Stimulated activated CD4-positive, alpha-beta T cell treated with anti-CD3 and anti-CD28 coated beads, Interleukin-4, amount 100 ng/mL, for 4 hours (primary cell): ENCODE data around the gene CFP.
"Not testable (repeated sequence)": the region's sequence is repeated elsewhere in the genome, so short reads cannot be mapped to it uniquely, and the experiment has no call there.

Source experiments
- DNase-seq, 2 experiments: peaks; one replicate each; pipeline ENCODE4 v3.0.0-alpha.2; 2020

Gene CFP

DNA sequence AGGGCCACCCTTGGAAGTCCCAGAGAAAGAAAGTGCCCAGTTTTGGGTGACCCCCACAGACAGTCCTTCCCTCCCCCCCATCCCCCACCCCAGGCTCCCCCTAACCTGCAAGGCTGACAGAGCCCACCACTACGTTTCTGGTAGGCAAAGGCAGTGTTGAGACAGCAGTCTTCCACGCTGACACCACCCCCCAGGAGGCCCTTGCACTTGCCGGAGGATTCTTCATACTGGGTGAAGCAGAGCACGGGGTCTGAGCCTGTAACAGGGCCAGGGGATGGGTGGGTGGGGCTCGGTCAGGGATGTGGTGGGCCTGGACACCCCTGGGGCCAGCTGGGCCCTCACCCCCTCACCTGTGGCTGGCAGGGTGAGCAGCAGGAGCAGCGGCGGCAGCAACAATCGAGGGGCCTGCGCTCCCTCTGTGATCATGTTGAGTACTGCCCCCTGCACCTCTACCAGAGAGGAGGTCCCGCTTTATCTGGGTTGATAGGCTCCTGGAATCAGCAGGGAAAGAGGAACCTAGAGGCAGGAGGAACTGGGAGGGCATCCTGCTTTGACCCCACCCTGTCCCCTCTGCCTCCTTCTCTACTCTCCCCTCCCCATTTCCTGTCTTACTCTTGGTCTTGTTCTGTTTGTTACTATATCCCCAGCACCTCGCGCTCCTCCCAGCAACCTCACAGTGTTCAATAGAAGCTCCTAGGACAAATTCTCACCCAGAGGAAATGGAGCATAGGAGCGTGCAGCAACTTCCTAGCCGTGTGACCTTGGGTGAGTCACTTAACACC, at the start of gene CFP:
Gene CFP (minus strand): TSS at position 512 of the 782 bp plus-strand sequence. CDS start 86 bp downstream, at position 426.
- DNase-seq = no peak

DNA sequence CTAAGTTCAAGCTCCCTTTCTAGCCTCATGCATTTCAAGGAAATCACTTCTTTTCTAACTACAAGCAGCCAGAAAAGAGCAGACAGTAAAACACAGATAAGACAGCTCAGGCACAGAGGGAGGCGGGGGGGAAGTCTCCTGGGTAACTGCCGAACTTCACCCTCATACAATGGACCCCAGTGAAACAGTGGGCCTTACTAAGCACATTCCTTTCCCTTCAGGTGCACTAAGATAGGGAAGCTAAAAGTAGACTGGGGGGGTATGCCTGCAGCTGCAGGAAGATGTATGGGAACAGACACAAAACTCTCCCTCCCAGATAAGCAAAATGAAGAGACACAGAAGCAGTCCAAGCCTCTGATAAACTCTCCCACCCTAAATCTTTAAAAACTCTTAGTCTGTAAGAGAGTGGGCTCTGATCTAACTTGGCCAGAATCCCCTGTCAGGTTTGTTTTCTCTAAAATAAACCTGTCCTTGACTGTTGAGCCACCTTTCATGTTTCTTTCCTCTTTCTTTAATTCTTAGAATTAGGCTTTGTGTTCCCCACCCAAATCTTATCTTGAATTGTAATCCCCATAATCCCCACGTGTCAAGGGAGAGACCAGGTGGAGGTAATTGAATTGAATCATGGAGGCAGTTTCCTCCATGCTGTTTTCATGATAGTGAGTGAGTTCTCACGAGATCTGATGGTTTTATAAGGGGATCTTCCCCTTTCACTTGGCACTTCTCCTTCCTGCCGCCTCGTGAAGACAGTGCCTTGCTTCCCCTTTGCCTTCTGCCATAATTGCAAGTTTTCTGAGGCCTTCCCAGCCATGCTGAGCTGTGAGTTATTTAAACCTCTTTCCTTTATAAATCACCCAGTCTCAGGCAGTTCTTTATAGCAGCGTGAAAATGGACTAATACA, 46.5 kb upstream of the CFP start:
- not testable (repeated sequence) for DNase-seq

DNA sequence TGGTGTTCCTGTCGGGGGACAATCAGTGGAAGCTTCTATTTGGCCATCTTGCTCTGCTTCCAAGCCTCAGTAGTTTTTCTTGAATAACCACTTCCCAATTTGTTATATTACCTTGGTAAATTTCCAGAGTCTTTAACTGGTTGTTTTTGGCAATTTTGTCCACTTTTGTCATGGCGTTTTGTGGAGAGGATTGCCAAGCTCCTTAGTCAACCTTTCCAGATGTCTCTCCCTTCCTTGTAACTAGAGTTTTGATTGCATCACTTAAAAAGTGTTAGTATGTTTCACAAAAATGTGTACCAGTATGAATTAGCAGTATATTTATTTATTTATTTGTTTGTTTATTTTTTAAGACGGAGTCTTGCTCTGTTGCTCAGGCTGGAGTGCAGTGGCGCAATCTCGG, 45.0 kb upstream of the CFP start:
- no peak for DNase-seq

DNA sequence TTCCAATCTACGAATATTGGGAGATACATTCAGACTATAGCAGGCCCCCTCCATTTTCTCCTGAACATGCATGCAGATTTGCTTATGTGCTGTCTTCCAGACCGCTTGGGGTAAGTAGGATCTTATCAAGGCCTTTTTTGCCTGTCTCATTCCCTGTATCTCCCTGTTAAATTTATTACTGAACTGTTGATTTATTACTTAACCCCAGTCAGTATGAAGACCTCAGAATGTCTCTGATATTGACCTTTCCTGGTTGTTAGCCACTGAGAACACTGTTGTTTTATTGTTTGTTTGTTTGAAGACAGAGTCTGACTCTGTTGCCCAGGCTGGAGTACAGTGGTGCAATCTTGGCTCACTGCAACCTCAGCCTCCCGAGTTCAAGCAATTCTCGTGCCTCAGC, 36.1 kb upstream of the CFP start:
- not testable (repeated sequence) for DNase-seq

DNA sequence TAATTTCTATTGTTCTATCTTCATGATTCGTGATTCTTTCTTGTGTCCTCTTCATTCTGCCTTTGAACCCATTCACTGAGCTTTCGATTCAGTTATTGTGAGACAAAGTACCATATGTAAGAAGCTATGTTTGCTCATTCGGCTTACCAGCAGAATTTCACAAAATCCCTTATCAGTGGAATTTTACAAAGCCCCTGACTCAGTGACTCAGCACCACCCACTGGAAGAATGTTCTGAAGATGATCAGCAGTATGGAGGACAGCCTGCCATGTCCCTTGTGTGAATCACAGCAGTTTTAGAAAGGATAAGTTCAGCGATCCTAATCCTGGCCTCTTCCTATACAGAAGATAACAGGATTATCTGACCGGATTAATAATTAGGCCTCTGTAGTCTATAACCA, 35.0 kb upstream of the CFP start:
- DNase-seq = no peak

DNA sequence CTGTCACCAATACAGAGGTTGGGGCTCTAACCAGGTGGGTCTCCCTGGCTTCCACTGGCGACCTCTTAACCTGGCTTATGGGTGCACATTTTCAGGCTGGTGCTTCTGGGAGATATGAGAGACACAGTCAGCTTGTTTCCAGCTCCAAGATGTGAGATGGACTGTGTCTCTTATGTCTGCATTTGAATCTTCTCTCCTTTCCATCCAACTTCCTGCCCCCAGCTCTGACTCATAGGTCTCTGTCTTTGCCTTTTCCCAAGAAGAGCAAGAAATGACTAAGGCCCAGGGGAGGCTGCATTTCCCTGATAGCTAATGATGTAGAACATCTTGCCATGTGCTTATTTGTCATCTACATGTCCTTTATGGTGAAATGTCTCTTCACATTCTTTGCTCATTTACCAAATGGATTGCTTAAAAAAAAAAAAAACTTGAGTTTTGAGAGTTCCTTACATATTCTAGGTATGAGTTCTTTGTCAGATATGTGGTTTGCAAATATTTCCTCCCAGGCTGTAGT, 32.5 kb upstream of the CFP start:
- DNase-seq = peak; percentile 21 to 49

DNA sequence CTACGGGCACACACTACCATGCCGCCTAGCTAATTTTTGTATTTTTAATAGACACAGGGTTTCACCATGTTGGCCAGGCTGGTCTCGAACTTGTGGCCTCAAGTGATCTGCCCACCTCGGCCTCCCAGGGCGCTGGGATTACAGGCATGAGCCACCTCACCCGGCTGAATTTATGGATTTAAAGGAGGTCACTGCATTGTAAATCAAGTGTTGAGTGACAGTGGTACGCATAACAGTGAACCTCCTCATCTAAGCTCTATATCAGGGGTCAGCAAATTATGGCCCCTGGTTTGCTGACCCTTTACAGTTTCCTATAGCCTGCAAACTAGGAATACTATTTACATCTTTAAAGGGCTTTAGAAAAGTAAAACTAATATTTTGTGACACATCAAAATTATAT, 31.8 kb upstream of the CFP start:
- no peak for DNase-seq

DNA sequence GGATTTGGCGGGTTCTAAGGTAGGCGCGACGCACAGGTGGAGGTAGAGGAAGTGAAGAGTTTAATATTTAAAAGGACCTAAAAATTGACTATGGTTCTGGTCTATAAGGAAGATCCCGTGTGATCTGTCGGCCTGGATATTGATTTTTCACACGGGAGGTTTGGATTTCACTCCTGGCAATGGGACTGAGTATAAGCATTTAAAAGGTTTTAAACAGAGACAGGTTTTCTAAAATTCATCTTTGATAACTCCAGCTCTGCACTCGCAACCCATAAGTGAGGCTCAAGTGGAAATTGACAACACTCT, 29.6 kb upstream of the CFP start:
- DNase-seq = no peak

DNA sequence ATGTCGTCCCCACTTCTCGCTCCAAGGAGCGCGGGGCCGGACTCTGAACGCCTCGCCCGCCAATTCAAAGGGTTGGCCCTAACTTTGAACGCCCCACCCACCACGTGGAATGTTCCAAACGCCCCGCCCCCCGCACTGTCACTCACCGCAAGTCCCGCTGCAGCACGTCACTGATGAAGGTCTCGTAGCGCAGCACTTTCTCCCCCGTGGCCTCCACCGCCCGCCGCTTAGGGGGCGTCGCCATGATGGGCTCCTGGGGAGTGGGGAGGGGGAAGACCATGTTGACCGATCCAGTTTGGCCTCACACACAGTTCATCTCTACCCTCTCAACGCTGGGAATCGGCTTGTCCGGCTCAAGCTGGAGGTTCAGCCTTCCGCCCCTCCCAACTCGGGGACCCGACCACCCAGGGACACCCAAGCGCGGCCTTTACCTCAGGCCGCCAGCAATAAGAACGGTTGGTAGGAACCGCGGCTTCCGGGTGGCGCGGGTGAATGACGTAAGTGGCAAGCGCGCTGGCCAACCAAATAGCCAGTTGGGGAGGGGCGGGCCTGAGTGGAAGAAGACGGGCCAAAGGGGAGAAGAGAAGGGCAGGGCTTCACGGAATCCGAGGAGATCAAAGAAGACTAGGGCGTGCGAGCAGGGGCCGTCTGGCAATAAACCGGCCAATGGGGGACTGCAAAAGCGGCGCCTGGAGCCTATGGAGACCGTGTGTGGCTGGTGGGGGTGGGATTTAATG, 29.1 kb upstream of the CFP start, which contains the start of gene UXT:
Gene UXT (minus strand): TSS at position 497 of the 737 bp plus-strand sequence. CDS start 253 bp downstream, at position 244.
- peak; percentile 85 to 89 for DNase-seq

DNA sequence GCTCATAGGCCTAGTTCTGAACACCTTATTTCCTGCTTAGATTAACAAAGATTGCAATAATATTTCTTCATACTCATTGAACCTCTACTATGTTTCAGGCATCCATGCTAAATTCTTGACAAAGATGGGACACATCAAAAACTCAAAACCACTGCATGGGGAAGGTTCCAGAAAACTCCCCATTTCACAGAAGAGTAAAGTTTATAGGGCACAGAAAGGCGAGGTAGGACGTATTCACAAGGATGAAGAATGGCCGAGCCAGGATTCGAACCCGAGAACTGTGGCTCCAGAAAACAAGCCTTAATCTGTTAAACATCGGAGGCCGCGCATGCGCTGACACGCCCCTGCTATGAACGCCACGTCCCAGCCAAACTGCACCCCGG, 28.6 kb upstream of the CFP start:
- no peak for DNase-seq

DNA sequence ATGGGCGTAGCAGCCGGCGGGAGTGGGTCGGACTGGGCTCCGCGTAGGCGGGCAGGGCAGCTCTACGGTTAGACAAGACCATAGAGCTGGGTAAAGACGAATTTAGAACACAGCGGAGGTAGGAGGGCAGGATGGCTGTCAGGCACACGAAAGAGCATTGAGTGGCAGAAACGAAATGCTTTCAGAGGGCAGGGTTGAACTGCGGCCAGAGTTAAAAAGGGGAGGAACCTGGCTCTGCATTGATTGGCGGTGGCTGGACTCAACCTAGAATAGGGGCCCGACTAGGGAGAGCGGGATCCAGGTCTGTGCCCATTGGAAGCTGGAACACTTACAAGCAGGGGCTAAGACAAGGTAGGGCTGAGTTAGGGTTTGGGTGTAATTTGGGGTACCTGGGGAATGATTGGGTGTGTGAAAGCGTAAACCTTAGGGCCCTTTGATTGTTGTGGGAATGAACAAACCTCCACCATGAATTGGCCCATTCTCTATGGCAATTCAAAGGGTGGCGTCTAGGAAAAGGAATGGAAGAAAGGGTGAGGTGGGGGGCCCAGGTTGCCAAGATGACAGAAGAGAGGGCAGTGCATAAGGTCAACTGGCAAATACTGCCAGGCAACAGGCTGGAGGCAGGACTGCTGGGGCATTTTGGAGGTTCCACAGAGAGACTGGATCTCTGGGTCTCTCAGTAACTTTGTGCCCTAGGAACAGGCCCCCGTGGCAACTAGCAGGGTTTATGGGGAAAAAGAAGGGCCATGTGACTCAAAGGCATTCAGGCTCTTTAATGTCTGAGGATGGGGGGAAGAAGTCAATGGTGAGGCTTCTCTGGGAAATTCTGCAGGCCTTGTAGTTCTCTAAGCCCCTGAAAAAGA, 21.5 kb upstream of the CFP start:
- no peak for DNase-seq

DNA sequence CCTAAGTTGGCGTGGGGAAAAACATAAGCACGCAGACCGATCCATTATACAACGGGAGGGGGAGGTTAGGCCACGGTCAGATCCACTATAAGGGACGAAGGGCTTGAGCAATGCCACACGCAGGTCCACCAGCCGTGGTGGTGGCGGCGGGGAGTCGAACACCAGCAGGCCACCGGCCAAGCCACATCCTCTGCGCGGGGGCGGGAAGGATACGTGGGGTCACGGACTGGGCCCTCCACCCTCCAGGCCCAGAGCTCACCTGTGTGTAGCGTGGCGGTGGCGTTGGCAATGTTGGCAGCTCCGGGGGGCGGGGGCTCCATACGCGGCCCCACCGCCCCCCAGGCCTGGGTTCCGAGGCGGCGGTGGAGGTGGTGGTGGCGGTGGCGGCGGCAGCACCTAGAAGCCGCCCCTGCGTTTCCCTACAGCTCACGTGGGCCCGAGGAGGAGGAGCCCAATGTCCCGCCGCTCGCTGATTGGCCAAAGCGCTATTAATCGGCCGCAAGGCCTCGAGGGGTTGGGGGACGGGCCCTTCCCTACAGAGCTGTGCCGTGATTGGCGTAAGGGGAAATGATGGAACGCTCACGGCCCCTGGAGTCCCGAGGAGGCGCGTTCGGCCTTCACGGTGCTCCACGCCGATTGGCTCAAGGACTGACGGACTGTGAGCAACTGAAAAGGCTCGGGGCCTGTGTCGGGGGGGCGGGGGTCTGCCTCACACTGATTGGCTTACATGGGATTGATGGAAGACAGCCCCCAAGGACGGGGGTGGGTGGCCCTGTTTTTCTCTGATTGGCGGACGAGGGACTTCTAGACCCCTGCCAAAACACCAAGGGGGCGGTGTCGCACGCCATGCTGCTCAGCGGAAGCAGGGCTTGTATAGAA, 20.7 kb upstream of the CFP start, which contains the start of gene ELK1:
Gene ELK1 (minus strand): TSS at position 400 of the 879 bp plus-strand sequence. CDS start 9,122 bp downstream, outside the sequence.
- DNase-seq = peak; percentile 78 to 88

DNA sequence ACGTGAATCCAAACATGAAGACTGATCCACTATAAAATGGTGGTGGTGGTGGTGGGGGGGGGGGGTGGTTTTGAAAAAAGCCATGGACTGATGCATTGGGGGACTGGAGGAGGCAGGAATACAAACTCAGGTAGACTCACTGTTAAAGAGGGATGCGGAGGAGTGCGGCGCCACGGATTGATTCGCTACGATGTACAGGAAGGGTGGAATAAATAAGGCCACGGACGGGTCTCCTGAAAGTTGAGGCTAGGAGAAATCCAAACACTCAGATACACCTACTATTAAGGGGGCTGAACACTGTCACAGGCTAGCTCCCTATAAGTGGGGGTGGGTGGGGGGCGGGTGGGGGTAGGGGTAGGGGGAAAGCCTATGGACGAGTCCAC, 20.0 kb upstream of the CFP start:
- no peak for DNase-seq

DNA sequence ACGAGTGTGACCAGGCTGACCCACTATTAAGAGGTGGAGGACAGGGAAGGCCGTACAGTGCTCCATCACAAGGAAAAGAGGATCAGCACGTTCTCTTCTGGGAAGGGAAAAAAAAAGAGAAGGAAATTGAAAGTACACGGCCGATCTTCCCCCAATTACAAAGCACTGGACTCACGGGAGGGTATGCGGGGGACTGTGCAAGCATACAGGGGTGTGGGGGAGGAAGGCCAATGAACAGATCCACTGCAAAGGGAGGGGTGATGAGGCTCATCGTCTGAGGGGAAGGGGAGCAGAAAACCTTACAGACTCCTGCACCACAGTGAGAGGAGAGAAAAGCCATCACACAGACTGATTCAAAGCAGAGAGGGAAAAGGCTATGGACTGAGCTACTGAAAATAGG, 19.5 kb upstream of the CFP start:
- no peak for DNase-seq

DNA sequence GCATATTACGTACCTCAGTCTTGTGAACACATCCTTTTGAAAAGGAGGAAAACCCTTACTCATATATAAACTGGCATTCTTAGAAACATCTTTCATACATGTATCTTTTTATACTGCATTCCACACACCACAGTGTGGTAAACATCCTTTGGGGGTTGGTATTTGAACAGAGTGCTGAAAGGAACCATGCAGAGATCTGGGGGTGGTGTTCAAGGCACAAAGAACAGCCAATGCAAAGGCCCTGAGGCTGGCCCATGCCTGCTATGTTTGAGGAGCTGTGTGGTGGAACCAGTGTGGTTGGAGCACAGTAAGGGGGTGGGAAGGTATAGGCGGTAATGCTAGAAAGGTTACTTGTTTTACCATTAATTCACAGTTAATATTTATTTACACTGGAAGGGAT, 18.6 kb upstream of the CFP start:
- no peak for DNase-seq

DNA sequence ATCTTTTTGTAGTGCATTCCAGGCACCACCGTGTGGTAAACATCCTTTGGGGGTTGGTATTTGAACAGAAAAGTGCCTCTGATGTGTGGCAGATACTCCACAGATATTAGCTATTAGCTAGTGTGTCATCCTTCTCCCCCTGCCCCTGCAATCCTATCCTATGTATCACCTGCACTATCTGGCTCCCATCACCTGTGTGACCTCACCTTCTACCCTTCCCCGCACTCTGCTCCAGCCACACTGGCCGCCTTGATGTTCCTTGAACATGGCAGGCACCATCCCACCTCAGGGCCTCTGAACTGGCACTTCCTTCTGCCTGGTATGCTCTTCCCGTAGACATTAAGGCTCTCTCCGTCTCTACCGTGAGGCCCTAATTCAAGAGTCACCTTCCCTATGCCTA, 16.9 kb upstream of the CFP start:
- DNase-seq = no peak

DNA sequence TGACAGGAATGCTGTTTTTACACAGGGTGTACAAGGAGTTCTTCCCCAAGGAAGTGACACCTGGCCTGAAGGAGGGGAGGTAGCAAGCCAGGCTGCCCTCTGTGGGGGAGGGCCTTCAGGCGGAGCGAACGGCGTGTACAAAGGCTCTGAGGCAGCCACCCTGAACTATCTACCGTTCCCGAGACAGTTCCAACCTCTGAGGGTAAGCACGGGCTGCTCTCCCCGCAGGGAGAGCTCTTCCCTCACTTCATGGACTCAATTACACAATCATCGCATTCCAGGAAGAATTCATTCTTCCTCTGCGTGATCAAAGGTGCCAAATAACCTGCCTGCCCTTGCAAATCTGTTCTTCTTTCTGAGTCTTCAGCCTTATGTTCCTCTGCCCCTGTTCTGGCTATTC, 15.8 kb upstream of the CFP start:
- no peak for DNase-seq

DNA sequence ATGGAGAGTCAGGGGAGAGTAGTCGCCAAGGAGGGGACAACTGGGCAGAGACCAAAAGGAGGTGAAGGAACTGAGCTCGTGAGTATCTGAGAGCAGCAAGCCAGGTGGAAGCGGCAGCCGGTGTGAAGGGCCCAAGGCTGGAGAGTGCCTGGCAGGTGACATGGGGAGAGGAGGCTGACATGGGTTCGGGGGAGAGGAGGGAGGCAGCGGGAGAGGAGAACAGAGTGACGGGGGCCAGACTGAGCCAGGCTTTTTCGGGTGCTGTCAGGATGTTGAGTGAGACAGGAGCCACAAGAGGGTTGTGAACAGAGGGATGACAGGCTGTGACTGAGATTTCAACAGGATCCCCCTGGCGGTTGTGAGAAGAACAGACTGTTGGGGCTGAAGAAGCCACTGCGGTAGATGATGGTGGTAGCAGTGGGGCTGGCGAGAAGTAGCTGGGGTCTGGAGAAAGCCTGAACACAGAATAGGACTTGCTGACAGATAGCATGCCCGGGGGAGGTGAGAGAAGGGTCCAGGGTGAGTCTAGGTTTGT, 14.9 kb upstream of the CFP start:
- DNase-seq = no peak

DNA sequence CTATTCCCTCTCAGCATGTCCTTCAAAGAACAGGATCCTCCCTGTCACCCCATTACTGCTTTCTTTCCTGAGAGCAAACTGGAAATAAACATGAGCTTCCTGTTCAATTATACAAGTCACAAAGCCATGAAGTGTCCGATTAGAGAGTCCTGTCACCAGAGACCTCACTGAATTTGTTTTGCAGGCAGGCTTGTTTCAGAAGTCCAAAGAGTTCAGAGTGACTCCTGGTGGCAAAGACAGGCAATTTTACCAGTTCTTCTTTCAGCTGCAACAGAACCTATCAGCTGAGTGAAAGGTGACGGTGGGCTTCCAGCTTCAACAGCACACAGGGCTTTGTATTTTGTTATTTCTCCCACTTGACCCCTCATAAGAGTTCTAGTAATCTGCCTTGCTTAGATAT, 14.2 kb upstream of the CFP start:
- DNase-seq = no peak

DNA sequence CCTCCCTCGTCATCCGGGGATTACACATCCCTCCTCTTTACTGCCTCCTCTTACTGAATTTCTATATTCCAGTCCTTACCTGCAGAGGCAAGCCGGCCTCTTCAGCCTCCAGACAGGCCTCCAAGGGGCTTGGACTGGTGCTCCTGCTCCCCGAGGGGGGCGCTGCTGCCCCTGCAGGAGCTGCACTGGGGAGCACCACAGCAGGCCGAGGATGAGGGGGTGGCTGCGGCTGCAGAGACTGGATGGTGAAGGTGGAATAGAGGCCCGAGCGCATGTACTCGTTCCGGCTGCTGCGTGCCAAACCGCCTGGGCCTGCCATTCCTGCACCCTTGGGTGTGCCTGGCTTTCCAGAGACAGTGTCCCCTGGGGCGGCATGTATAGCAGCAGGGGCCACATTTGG, 9.1 kb upstream of the CFP start:
- DNase-seq = no peak
